HG03135 (cell line): ENCODE data around the gene ACTG1.

Source experiments
- ATAC-seq: cut with Tn5 transposase; IDR thresholded peaks from one replicate; pipeline ENCODE4 v1.9.1; 2021; ENCODE audit warnings: mild to moderate bottlenecking, moderate library complexity; ENCODE audit not compliant: unreplicated experiment

ACTG1 gene

DNA sequence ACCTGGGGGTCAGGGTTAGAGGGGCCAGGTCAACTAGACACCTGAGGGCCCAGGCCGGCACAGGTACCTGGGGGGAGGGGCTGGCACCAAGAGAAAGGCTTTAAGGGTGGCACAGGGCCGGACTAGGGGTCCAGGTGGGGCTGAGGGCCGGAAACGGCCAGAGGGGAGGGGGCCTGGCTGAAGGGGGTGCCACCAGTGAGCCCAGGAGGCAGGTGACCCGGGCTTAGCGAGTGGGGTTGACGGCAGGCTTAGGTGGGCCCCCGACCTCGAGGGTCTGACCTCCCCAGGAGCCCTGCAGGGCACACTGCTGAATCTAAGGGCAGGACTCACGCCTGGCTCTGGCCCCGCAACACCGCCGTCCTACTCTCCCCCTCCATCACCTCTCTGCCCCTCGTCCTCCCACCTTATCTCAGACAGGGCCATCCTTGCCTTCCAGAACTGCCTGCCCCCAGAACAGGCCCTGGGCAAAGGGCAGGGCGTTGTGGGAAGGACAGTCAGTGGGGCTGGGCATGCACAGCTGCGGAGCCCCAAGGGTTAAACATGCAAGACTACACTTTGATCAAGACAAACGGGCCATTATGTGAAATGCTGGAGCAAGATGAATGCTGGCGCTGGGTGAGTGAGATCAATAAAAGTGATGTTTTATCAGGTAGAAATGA lies 44.4 kb downstream of the ACTG1 start:
- no peak for ATAC-seq

DNA sequence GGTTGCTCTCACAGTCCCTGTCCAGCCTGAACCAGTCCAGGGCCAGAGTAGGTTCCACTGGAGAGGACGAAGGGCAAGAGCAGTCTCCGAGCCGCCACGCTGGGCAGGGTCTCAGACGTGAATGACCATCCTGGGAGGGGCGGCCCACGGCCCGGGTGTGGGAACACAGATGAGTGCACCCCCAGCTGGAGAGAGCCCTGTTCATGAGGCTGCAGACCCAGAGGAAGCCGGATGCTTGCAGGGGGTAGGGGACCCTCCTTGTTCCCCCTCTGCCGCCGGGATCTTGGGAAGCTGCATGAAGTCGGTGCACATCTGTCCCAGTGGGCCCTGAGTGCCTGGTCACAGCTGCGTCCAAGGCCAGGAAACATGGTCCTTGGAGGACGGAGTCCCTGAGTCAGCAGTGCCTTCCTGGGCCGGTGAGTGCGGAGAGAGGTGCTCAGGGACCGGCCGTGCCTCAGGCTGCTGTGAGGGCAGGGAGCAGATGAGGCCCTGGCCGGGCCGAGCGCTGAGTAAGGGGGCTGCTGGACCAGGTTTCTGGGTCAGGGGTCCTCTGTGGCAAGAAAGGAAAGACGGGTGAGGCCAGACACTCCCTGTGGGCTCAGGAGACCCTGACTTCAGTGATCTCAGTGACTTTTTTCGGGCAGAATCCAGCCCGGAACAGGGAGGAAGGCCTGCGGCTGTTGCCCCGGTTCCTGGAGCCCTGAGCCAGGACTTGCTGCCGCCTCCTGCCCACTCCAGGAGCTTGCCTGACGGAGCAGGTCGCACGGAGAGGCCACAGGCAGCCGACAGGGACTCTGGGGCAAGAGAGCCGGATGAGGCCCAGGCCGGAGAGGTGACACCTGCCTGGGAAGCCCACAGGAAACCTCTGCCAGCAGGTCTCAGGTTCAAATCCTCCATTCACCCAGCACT lies 45.8 kb downstream of the ACTG1 start:
- ATAC-seq, result no peak

- ATAC-seq, result no peak
These were observed 46.7 kb downstream of the ACTG1 start for GRCh38 chr17:81465910-81466309.

DNA sequence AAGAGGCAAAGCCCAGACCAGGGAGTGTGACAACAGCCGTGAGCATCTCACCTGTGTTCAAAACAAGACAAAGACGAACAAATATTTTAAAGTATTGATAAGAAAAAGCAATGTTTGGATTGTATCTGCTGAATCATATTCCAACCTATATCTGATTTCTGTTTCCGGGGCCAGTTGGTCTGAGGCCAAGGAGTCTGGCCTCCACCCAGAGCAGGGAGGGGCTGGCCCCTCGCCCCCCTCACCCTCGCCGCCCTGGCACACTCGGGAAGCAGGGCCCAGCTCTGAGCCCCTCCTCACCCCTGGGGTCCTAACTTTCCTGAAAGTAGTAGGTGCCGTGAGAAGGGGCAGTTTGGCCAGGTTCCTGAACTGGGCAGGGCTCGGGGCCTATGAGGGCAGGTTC lies 48.0 kb downstream of the ACTG1 start:
- no peak for ATAC-seq

GRCh38 chr17:81463506-81463905 lies 49.1 kb downstream of the ACTG1 start:
- ATAC-seq, result no peak

GRCh38 chr17:81462506-81463125 lies 50.0 kb downstream of the ACTG1 start:
- ATAC-seq, result no peak

GRCh38 chr17:81461607-81462500 lies 50.7 kb downstream of the ACTG1 start:
- no peak for ATAC-seq

DNA sequence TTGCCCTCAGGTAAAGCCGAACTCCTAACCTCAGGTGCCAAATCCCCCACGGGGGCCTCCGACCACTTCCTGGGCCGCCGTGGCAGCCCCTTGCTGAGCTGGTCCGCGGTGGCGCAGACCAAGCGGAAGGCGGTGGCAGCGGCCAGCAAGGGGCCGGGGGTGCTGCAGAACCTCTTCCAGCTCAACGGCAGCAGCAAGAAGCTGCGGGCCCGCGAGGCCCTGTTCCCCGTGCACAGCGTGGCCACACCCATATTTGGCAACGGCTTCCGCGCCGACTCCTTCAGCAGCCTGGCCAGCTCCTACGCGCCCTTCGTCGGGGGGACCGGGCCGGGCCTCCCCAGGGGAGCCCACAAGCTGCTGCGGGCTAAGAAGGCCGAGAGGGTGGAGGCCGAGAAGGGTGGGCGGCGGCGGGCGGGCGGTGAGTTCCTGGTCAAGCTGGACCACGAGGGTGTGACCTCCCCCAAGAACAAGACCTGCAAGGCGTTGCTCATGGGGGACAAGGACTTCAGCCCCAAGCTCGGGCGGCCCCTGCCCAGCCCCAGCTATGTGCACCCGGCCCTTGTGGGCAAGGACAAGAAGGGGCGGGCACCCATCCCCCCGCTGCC lies 51.6 kb downstream of the ACTG1 start:
- ATAC-seq, result no peak
